ENCODE results near the gene SLC9C1. TPM values are rescaled to one million over a fixed set of nuclear protein-coding genes. Genes with fewer than 3 reads are reported as not detected.

The SLC9C1 gene
- total RNA-seq, 2 donors from 2014 or later, result not detected

GRCh38 chr3:112306825-112307224, 12.8 kb upstream of the SLC9C1 start:
- Histone ChIP-seq H3K4me1 (ENCODE audit: control insufficient read depth in 1 of 2, low read depth in 2 of 2) (peaks cover 0 to 23% of the 10 kb centered on the region in 2 donors), H3K4me3 (no peak overlapping the region), H3K27me3 (replicated peaks; ENCODE audit: insufficient read depth) (no peaks in the 10 kb centered on the region), H3K27ac (no peak overlapping the region), H3K36me3 (no peaks in the 10 kb centered on the region), H3K9me3 (no peaks in the 10 kb centered on the region)
- DNase-seq (ENCODE audit: low spot score) (no peak), ATAC-seq (ENCODE audit: insufficient number of reproducible peaks, low FRiP score, low read depth) (no peak)
- no peak for TF ChIP-seq CTCF (IDR thresholded peaks at IDR 0.05)

- ATAC-seq (ENCODE audit: insufficient number of reproducible peaks, low FRiP score, low read depth) (no peak), DNase-seq (ENCODE audit: low spot score) (no peak)
- Histone ChIP-seq H3K27ac (no peak overlapping the region), H3K36me3 (no peaks in the 10 kb centered on the region), H3K27me3 (replicated peaks; ENCODE audit: insufficient read depth) (no peaks in the 10 kb centered on the region), H3K4me3 (peak overlapping the region; percentile 75), H3K4me1 (ENCODE audit: control insufficient read depth in 1 of 2, low read depth in 2 of 2) (peaks cover 0 to 23% of the 10 kb centered on the region in 2 donors), H3K9me3 (no peaks in the 10 kb centered on the region)
- peak; percentile 32 for TF ChIP-seq CTCF (IDR thresholded peaks at IDR 0.05)
Measured at GRCh38 chr3:112304611-112305010, 10.6 kb upstream of the SLC9C1 start.

GRCh38 chr3:112303764-112304325, 9.8 kb upstream of the SLC9C1 start:
- no peak for ATAC-seq (ENCODE audit: insufficient number of reproducible peaks, low FRiP score, low read depth)
- no peak for TF ChIP-seq CTCF (IDR thresholded peaks at IDR 0.05)
- H3K36me3 ChIP-seq, result no peaks in the 10 kb centered on the region
- no peaks in the 10 kb centered on the region for H3K27me3 ChIP-seq (replicated peaks; ENCODE audit: insufficient read depth)
- peaks cover 0 to 23% of the 10 kb centered on the region in 2 donors for H3K4me1 ChIP-seq (ENCODE audit: control insufficient read depth in 1 of 2, low read depth in 2 of 2)
- H3K9me3 ChIP-seq, result no peaks in the 10 kb centered on the region
- H3K27ac ChIP-seq, result peak overlapping the region; percentile 4 to 11
- H3K4me3 ChIP-seq, result peak overlapping the region; percentile 75
- no peak for DNase-seq (ENCODE audit: low spot score)

- Histone ChIP-seq H3K4me1 (ENCODE audit: control insufficient read depth in 1 of 2, low read depth in 2 of 2) (peaks cover 0 to 23% of the 10 kb centered on the region in 2 donors), H3K36me3 (no peaks in the 10 kb centered on the region), H3K27me3 (replicated peaks; ENCODE audit: insufficient read depth) (no peaks in the 10 kb centered on the region), H3K4me3 (peak overlapping the region; percentile 75), H3K9me3 (no peaks in the 10 kb centered on the region), H3K27ac (peak overlapping the region in 1 of 2 donors; percentile 11)
- ATAC-seq (ENCODE audit: insufficient number of reproducible peaks, low FRiP score, low read depth) (no peak), DNase-seq (ENCODE audit: low spot score) (no peak)
- TF ChIP-seq CTCF (IDR thresholded peaks at IDR 0.05), result no peak
Measured at GRCh38 chr3:112302881-112303763, 9.1 kb upstream of the SLC9C1 start.

- ATAC-seq (ENCODE audit: insufficient number of reproducible peaks, low FRiP score, low read depth), result no peak
- Histone ChIP-seq H3K4me1 (ENCODE audit: control insufficient read depth in 1 of 2, low read depth in 2 of 2) (peaks cover 4 to 23% of the 10 kb centered on the region in 2 donors), H3K9me3 (no peaks in the 10 kb centered on the region), H3K4me3 (peak overlapping the region; percentile 75), H3K27me3 (replicated peaks; ENCODE audit: insufficient read depth) (no peaks in the 10 kb centered on the region), H3K36me3 (no peaks in the 10 kb centered on the region), H3K27ac (no peak overlapping the region)
- DNase-seq (ENCODE audit: low spot score), result no peak
- no peak for TF ChIP-seq CTCF (IDR thresholded peaks at IDR 0.05)
Measured at GRCh38 chr3:112302150-112302830, 8.3 kb upstream of the SLC9C1 start.
